HepG2 (cell line): Measurements from ENCODE around the gene FAM81A. TPM values are rescaled to one million over a fixed set of nuclear protein-coding genes. Genes with fewer than 3 reads are reported as not detected.

Experiments
- GTF2F1 ChIP-seq: fragments of 150-350 bp; IDR thresholded peaks from 2 replicates; pipeline ENCODE4 v1.6.1; 2014; ENCODE audit warnings: low read length
- KDM1A ChIP-seq: IDR thresholded peaks from 2 replicates; pipeline ENCODE4 v1.6.1; 2016; ENCODE audit warnings: missing compliant biosample characterization
- KLF6 ChIP-seq: IDR thresholded peaks from 2 replicates; pipeline ENCODE4 v1.8.0; 2016; ENCODE audit warnings: missing biosample characterization, missing genetic modification reagents
- MTF2 ChIP-seq: sonication (generic); formaldehyde crosslinking; IDR thresholded peaks from 2 replicates; pipeline ENCODE4 v1.5.0; 2020; ENCODE audit warnings: missing genetic modification reagents, borderline replicate concordance
- RBFOX2 ChIP-seq: fragments of 200-400 bp; formaldehyde crosslinking; IDR thresholded peaks from 2 replicates; pipeline ENCODE4 v1.6.1; 2017; ENCODE audit warnings: low read depth, mild to moderate bottlenecking, low read length
- SRSF1 ChIP-seq: fragments of 200-400 bp; formaldehyde crosslinking; optimal IDR thresholded peaks from 2 replicates; pipeline ENCODE3; 2017; ENCODE audit warnings: mild to moderate bottlenecking, low read depth, low read length, moderate library complexity
- TOE1 ChIP-seq: sonication (generic); formaldehyde crosslinking; IDR thresholded peaks from 2 replicates; pipeline ENCODE4 v1.4.0; 2020; ENCODE audit warnings: mild to moderate bottlenecking, missing genetic modification reagents
- ZC3H13 ChIP-seq: sonication (generic); formaldehyde crosslinking; IDR thresholded peaks from 2 replicates; pipeline ENCODE4 v1.8.1; 2023; ENCODE audit warnings: mild to moderate bottlenecking, missing genetic modification reagents, moderate library complexity
- ZNF121 ChIP-seq: sonication (generic); formaldehyde crosslinking; IDR thresholded peaks from 2 replicates; pipeline ENCODE4 v1.5.0; 2020; ENCODE audit warnings: mild to moderate bottlenecking, missing genetic modification reagents
- ZNF256 ChIP-seq: sonication (generic); formaldehyde crosslinking; conservative IDR thresholded peaks from 2 replicates; pipeline ENCODE4 v1.4.0; 2020; ENCODE audit warnings: missing genetic modification reagents
- ZNF350 ChIP-seq: sonication (generic); formaldehyde crosslinking; IDR thresholded peaks from 2 replicates; pipeline ENCODE4 v1.4.0; 2020; ENCODE audit warnings: mild to moderate bottlenecking, low read depth, missing genetic modification reagents, borderline replicate concordance
- ZSCAN29 ChIP-seq: sonication (generic); formaldehyde crosslinking; conservative IDR thresholded peaks from 2 replicates; pipeline ENCODE4 v1.4.0; 2020; ENCODE audit warnings: mild to moderate bottlenecking, missing genetic modification reagents
- polyA plus RNA-seq, 8 experiments: library from polyadenylated mRNA; depleted of rRNA in 3 of 8; stranded (reverse) in 7 of 8; unstranded in 1 of 8; fragments of >200 nt; fragmentation: Illumina TruSeq in 4 of 8; extraction: Trizol in 4 of 8; gene quantifications; 2 replicates each; pipeline versions ENCODE4 v1.2.1 to v1.2.3, GENCODE V29; 2011 to 2016; ENCODE audit warnings: low read depth in 4 of 8, missing spikeins in 1 of 8, mixed read lengths in 1 of 8; ENCODE audit not compliant: insufficient read depth in 1 of 8
- total RNA-seq, 5 experiments: library from RNA; depleted of rRNA; stranded (reverse); fragments of >200 nt; fragmentation: Illumina TruSeq; extraction: Trizol; gene quantifications; 2 replicates each; pipeline ENCODE4 v1.2.3, GENCODE V29; 2016; ENCODE audit warnings: low read depth in 1 of 5
- TF ChIP-seq, protein P1 (sequence below): sonication (generic); formaldehyde crosslinking; IDR thresholded peaks from one replicate; pipeline ENCODE4 v1.5.1; 2020; ENCODE audit warnings: mild to moderate bottlenecking, missing genetic modification reagents; ENCODE audit errors: not compliant biosample characterization
- TF ChIP-seq, protein P2 (sequence below): sonication (generic); formaldehyde crosslinking; conservative IDR thresholded peaks from 2 replicates; pipeline ENCODE4 v1.8.1; 2023; ENCODE audit warnings: missing genetic modification reagents
- TF ChIP-seq, protein P3 (sequence below): sonication (generic); formaldehyde crosslinking; IDR thresholded peaks from 2 replicates; pipeline ENCODE4 v1.4.0; 2020; ENCODE audit warnings: missing genetic modification reagents
- TF ChIP-seq, protein P4 (sequence below), 2 experiments: fragments of 450-650 bp in 1 of 2; sonication (generic) in 1 of 2; formaldehyde crosslinking; IDR thresholded peaks; 2 replicates each; pipeline versions ENCODE4 v1.5.0 to v1.8.0; 2020 to 2022; ENCODE audit warnings: mild to moderate bottlenecking in 1 of 2, missing genetic modification reagents in 1 of 2
- TF ChIP-seq, protein P5 (sequence below): sonication (generic); formaldehyde crosslinking; IDR thresholded peaks from 2 replicates; pipeline ENCODE4 v1.8.1; 2023; ENCODE audit warnings: missing genetic modification reagents, mild to moderate bottlenecking, borderline replicate concordance

The FAM81A gene
- total and polyA plus RNA-seq, 2 of the 13 experiments (the other 11 are each of a cell fraction or from before 2014, with no cell fraction given): 0.09 TPM; not detected in 1

DNA sequence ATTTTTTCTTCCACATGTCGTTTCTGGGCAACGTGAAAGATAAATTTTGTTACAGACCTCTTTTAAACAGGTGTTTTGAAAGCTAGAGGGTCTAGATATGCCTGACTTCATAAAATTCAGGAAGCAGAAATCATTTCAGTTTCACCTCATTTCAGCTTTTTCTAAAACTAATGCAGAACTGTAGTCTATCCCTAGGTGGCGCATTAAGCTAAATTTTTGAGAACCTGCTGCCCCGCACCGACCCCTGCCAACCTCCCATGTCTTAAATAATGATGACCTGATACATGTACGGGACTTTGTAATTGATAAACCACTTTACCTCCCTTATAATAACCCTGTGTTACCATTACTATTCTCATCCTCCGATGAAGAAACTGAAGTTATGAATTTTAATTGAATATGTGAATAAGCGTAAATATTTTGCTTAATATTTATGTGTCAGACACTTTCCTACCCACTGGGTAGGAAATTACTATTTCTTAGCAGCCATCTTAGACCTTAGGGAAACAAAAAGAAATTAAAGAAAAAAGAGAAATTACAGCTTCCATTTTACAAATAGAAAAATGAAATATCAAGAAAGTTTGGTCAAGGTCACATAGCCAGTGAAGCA, 94.9 kb downstream of the FAM81A start (continued):
- TF ChIP-seq, protein P1, sequence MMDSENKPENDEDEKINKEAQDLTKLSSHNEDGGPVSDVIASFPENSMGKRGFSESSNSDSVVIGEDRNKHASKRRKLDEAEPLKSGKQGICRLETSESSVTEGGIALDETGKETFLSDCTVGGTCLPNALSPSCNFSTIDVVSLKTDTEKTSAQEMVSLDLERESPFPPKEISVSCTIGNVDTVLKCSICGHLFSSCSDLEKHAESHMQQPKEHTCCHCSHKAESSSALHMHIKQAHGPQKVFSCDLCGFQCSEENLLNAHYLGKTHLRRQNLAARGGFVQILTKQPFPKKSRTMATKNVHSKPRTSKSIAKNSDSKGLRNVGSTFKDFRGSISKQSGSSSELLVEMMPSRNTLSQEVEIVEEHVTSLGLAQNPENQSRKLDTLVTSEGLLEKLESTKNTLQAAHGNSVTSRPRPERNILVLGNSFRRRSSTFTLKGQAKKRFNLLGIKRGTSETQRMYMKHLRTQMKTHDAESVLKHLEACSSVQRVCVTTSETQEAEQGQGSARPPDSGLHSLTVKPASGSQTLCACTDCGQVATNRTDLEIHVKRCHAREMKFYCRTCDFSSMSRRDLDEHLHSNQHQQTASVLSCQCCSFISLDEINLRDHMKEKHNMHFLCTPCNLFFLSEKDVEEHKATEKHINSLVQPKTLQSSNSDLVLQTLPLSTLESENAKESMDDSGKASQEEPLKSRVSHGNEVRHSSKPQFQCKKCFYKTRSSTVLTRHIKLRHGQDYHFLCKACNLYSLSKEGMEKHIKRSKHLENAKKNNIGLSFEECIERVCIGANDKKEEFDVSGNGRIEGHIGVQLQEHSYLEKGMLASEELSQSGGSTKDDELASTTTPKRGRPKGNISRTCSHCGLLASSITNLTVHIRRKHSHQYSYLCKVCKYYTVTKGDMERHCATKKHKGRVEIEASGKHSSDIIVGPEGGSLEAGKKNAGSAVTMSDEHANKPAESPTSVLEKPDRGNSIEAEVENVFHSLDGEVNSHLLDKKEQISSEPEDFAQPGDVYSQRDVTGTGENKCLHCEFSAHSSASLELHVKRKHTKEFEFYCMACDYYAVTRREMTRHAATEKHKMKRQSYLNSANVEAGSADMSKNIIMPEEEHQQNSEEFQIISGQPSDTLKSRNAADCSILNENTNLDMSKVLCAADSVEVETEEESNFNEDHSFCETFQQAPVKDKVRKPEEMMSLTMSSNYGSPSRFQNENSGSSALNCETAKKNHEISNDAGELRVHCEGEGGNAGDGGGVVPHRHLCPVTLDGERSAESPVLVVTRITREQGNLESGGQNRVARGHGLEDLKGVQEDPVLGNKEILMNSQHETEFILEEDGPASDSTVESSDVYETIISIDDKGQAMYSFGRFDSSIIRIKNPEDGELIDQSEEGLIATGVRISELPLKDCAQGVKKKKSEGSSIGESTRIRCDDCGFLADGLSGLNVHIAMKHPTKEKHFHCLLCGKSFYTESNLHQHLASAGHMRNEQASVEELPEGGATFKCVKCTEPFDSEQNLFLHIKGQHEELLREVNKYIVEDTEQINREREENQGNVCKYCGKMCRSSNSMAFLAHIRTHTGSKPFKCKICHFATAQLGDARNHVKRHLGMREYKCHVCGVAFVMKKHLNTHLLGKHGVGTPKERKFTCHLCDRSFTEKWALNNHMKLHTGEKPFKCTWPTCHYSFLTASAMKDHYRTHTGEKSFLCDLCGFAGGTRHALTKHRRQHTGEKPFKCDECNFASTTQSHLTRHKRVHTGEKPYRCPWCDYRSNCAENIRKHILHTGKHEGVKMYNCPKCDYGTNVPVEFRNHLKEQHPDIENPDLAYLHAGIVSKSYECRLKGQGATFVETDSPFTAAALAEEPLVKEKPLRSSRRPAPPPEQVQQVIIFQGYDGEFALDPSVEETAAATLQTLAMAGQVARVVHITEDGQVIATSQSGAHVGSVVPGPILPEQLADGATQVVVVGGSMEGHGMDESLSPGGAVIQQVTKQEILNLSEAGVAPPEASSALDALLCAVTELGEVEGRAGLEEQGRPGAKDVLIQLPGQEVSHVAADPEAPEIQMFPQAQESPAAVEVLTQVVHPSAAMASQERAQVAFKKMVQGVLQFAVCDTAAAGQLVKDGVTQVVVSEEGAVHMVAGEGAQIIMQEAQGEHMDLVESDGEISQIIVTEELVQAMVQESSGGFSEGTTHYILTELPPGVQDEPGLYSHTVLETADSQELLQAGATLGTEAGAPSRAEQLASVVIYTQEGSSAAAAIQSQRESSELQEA: no peak
- TF ChIP-seq TOE1 (CRISPR knock-in tag) (no peak), ZNF256 (CRISPR knock-in tag) (no peak), GTF2F1 (no peak), ZNF121 (CRISPR knock-in tag) (no peak), ZC3H13 (no peak), SRSF1 (no peak), ZSCAN29 (CRISPR knock-in tag) (no peak), ZNF350 (CRISPR knock-in tag) (no peak), KLF6 (CRISPR knock-in tag) (no peak), RBFOX2 (no peak), KDM1A (CRISPR knock-in tag) (no peak), MTF2 (CRISPR knock-in tag) (no peak)
- TF ChIP-seq, protein P2, sequence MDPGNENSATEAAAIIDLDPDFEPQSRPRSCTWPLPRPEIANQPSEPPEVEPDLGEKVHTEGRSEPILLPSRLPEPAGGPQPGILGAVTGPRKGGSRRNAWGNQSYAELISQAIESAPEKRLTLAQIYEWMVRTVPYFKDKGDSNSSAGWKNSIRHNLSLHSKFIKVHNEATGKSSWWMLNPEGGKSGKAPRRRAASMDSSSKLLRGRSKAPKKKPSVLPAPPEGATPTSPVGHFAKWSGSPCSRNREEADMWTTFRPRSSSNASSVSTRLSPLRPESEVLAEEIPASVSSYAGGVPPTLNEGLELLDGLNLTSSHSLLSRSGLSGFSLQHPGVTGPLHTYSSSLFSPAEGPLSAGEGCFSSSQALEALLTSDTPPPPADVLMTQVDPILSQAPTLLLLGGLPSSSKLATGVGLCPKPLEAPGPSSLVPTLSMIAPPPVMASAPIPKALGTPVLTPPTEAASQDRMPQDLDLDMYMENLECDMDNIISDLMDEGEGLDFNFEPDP (CRISPR knock-in tag): no peak
- TF ChIP-seq, protein P3, sequence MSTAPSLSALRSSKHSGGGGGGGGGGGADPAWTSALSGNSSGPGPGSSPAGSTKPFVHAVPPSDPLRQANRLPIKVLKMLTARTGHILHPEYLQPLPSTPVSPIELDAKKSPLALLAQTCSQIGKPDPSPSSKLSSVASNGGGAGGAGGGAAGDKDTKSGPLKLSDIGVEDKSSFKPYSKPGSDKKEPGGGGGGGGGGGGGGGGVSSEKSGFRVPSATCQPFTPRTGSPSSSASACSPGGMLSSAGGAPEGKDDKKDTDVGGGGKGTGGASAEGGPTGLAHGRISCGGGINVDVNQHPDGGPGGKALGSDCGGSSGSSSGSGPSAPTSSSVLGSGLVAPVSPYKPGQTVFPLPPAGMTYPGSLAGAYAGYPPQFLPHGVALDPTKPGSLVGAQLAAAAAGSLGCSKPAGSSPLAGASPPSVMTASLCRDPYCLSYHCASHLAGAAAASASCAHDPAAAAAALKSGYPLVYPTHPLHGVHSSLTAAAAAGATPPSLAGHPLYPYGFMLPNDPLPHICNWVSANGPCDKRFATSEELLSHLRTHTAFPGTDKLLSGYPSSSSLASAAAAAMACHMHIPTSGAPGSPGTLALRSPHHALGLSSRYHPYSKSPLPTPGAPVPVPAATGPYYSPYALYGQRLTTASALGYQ: no peak
- TF ChIP-seq, protein P4, sequence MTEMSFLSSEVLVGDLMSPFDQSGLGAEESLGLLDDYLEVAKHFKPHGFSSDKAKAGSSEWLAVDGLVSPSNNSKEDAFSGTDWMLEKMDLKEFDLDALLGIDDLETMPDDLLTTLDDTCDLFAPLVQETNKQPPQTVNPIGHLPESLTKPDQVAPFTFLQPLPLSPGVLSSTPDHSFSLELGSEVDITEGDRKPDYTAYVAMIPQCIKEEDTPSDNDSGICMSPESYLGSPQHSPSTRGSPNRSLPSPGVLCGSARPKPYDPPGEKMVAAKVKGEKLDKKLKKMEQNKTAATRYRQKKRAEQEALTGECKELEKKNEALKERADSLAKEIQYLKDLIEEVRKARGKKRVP (CRISPR knock-in tag; IDR thresholded peaks at IDR 0.05): no peak
- TF ChIP-seq, protein P5, sequence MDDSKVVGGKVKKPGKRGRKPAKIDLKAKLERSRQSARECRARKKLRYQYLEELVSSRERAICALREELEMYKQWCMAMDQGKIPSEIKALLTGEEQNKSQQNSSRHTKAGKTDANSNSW: no peak
